WTC11 (cell line): ENCODE results near the gene C1orf56. TPM values are rescaled to one million over a fixed set of nuclear protein-coding genes. Genes with fewer than 3 reads are reported as not detected.

Experiments
- ATAC-seq: fragments of 200-7000 bp; cut with Tn5 transposase; 2 replicates; pipeline ENCODE4 v1.10.0; 2021; ENCODE audit warnings: mild to moderate bottlenecking, moderate library complexity
- CTCF ChIA-PET: fragments of 300-600 bp; sonication (Branson Sonifier 250); formaldehyde crosslinking; loops from one replicate; lab custom pipeline; 2021; ENCODE audit warnings: antibody characterized with exemption; lab: Charles Lee
- POLR2A ChIA-PET: fragments of 350-600 bp; sonication (Branson Sonifier 250); formaldehyde crosslinking; loops from one replicate; lab custom pipeline; 2021; ENCODE audit warnings: antibody characterized with exemption; lab: Charles Lee
- DNase-seq: peaks from one replicate; pipeline ENCODE4 v3.0.0; 2021; ENCODE audit warnings: low spot score
- H3K27ac Mint-ChIP-seq: 2 replicates; pipeline ENCODE4 v1.8.0; 2021; ENCODE audit warnings: mixed read lengths
- H3K27me3 Mint-ChIP-seq: 2 replicates; pipeline ENCODE4 v1.8.0; 2021; ENCODE audit warnings: low read depth, mild to moderate bottlenecking, moderate library complexity, mixed read lengths
- H3K36me3 Mint-ChIP-seq: 2 replicates; pipeline ENCODE4 v1.8.0; 2021; ENCODE audit warnings: mixed read lengths
- H3K4me1 Mint-ChIP-seq: 2 replicates; pipeline ENCODE4 v1.8.0; 2022; ENCODE audit warnings: mixed read lengths
- H3K4me3 Mint-ChIP-seq: 2 replicates; pipeline ENCODE4 v1.8.0; 2021; ENCODE audit warnings: mild to moderate bottlenecking, moderate library complexity, mixed read lengths
- H3K9me3 Mint-ChIP-seq: 2 replicates; pipeline ENCODE4 v1.8.0; 2021; ENCODE audit warnings: mixed read lengths
- CBFB ChIP-seq: sonication (generic); formaldehyde crosslinking; IDR thresholded peaks from 2 replicates; pipeline ENCODE4 v1.8.1; 2022; ENCODE audit warnings: mild to moderate bottlenecking, low read depth, missing genetic modification reagents
- CTCF ChIP-seq: fragments of 200-600 bp; IDR thresholded peaks from 2 replicates; pipeline ENCODE4 v1.8.0; 2022; ENCODE audit warnings: antibody characterized with exemption
- E2F4 ChIP-seq: sonication (generic); formaldehyde crosslinking; IDR thresholded peaks from 2 replicates; pipeline ENCODE4 v1.8.1; 2022; ENCODE audit warnings: low read depth, mild to moderate bottlenecking, moderate library complexity, missing genetic modification reagents, borderline replicate concordance
- ERG ChIP-seq: fragments of 250-450 bp; sonication (Bioruptor Pico); IDR thresholded peaks from 2 replicates; pipeline ENCODE4 v1.8.0; 2021; ENCODE audit warnings: mild to moderate bottlenecking
- ESRRA ChIP-seq: sonication (generic); formaldehyde crosslinking; IDR thresholded peaks from 2 replicates; pipeline ENCODE4 v1.8.1; 2022; ENCODE audit warnings: mild to moderate bottlenecking, missing genetic modification reagents, borderline replicate concordance
- FOXK1 ChIP-seq: sonication (generic); formaldehyde crosslinking; IDR thresholded peaks from 2 replicates; pipeline ENCODE4 v1.8.0; 2022; ENCODE audit warnings: mild to moderate bottlenecking, moderate library complexity, missing genetic modification reagents
- FOXP4 ChIP-seq: sonication (generic); formaldehyde crosslinking; IDR thresholded peaks from 2 replicates; pipeline ENCODE4 v1.8.0; 2022; ENCODE audit warnings: mild to moderate bottlenecking, missing genetic modification reagents
- HMGA2 ChIP-seq: fragments of 250-450 bp; sonication (Bioruptor Pico); IDR thresholded peaks from 2 replicates; pipeline ENCODE4 v1.4.0; 2021; ENCODE audit warnings: mild to moderate bottlenecking, moderate library complexity
- IRF1 ChIP-seq: sonication (generic); formaldehyde crosslinking; IDR thresholded peaks from 2 replicates; pipeline ENCODE4 v1.8.0; 2023; ENCODE audit warnings: missing genetic modification reagents
- NFE2L1 ChIP-seq: sonication (generic); formaldehyde crosslinking; IDR thresholded peaks from 2 replicates; pipeline ENCODE4 v1.8.1; 2023; ENCODE audit warnings: missing genetic modification reagents
- RELA ChIP-seq: sonication (generic); formaldehyde crosslinking; IDR thresholded peaks from 2 replicates; pipeline ENCODE4 v1.8.1; 2022; ENCODE audit warnings: missing genetic modification reagents, mild to moderate bottlenecking, borderline replicate concordance
- RORB ChIP-seq: fragments of 250-450 bp; sonication (Bioruptor Pico); IDR thresholded peaks from 2 replicates; pipeline ENCODE4 v1.9.0; 2021; ENCODE audit warnings: mild to moderate bottlenecking
- TCF7 ChIP-seq: sonication (generic); formaldehyde crosslinking; IDR thresholded peaks from 2 replicates; pipeline ENCODE4 v1.8.0; 2022; ENCODE audit warnings: mild to moderate bottlenecking, low read depth, missing genetic modification reagents, moderate library complexity
- TEAD4 ChIP-seq: sonication (generic); formaldehyde crosslinking; IDR thresholded peaks from 2 replicates; pipeline ENCODE4 v1.8.0; 2022; ENCODE audit warnings: mild to moderate bottlenecking, missing genetic modification reagents
- ZNF425 ChIP-seq: fragments of 250-450 bp; sonication (Bioruptor Pico); conservative IDR thresholded peaks from 2 replicates; pipeline ENCODE4 v1.9.0; 2021; ENCODE audit warnings: mild to moderate bottlenecking
- ZSCAN18 ChIP-seq: fragments of 250-450 bp; sonication (Bioruptor Pico); IDR thresholded peaks from 2 replicates; pipeline ENCODE4 v2.1.2; 2022; ENCODE audit warnings: mild to moderate bottlenecking, moderate library complexity
- total RNA-seq: library from RNA; stranded (reverse); gene quantifications from 3 replicates; pipeline ENCODE4 v1.2.3, GENCODE V29; 2021
- TF ChIP-seq, protein P1 (sequence below): sonication (generic); formaldehyde crosslinking; IDR thresholded peaks from 2 replicates; pipeline ENCODE4 v1.8.1; 2023; ENCODE audit warnings: mild to moderate bottlenecking, missing genetic modification reagents
- TF ChIP-seq, protein P2 (sequence below): sonication (generic); formaldehyde crosslinking; IDR thresholded peaks from 2 replicates; pipeline ENCODE4 v1.8.0; 2022; ENCODE audit warnings: mild to moderate bottlenecking, missing genetic modification reagents

The C1orf56 gene
- total RNA-seq, 1 experiment from 2014 or later: 2.9 TPM

DNA sequence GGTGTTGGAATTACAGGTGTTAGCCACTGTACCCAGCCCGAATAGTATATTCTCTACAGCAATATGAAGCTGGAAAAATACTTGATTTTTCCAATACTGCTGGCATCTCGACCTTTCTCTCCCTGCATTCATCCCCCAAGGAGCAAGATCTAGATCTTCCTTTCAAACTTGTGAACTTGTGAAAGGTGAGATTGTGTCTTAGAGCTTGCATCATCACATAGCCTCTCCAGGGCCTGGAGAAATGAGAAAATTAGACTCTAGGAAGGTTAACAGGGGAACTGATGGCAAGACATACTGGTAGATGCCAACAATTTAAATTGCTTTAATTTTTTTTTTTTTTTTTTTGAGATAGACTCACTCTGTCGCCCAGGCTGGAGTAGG is 37.2 kb upstream of the C1orf56 start:
- TF ChIP-seq TEAD4 (CRISPR knock-in tag) (no peak), RORB (CRISPR knock-in tag) (no peak), FOXK1 (CRISPR knock-in tag) (no peak), E2F4 (CRISPR knock-in tag) (no peak), NFE2L1 (no peak), FOXP4 (no peak), ESRRA (CRISPR knock-in tag) (no peak), CTCF (no peak), ERG (CRISPR knock-in tag) (no peak), IRF1 (no peak), HMGA2 (CRISPR knock-in tag) (no peak)
- TF ChIP-seq, protein P1, sequence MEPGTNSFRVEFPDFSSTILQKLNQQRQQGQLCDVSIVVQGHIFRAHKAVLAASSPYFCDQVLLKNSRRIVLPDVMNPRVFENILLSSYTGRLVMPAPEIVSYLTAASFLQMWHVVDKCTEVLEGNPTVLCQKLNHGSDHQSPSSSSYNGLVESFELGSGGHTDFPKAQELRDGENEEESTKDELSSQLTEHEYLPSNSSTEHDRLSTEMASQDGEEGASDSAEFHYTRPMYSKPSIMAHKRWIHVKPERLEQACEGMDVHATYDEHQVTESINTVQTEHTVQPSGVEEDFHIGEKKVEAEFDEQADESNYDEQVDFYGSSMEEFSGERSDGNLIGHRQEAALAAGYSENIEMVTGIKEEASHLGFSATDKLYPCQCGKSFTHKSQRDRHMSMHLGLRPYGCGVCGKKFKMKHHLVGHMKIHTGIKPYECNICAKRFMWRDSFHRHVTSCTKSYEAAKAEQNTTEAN: no peak
- Mint-ChIP-seq H3K9me3 (no peaks in the 10 kb centered on the region), H3K4me1 (peaks cover 34% of the 10 kb centered on the region), H3K4me3 (no peak overlapping the region), H3K36me3 (no peaks in the 10 kb centered on the region), H3K27ac (no peak overlapping the region), H3K27me3 (no peaks in the 10 kb centered on the region)
- ChIA-PET POLR2A (no interaction called here), CTCF (no interaction called here)
- ATAC-seq (no peak), DNase-seq (no peak)

- ATAC-seq: no peak
- no peaks in the 10 kb centered on the region for H3K9me3 Mint-ChIP-seq
- no peaks in the 10 kb centered on the region for H3K27me3 Mint-ChIP-seq
- ChIA-PET CTCF (interaction anchor here (0.7 kb wide), 1 partner anchor 37 kb away, joined by 3 read pairs; no protein-coding TSS in a partner anchor), POLR2A (no interaction called here)
- H3K4me1 Mint-ChIP-seq: peaks cover 24% of the 10 kb centered on the region
- DNase-seq: no peak
- no peaks in the 10 kb centered on the region for H3K36me3 Mint-ChIP-seq
- no peak overlapping the region for H3K27ac Mint-ChIP-seq
- no peak overlapping the region for H3K4me3 Mint-ChIP-seq
- TF ChIP-seq TEAD4 (CRISPR knock-in tag) (no peak), RELA (no peak), ZNF425 (no peak), CBFB (CRISPR knock-in tag) (no peak), TCF7 (no peak), ZSCAN18 (no peak)
- TF ChIP-seq, protein P2, sequence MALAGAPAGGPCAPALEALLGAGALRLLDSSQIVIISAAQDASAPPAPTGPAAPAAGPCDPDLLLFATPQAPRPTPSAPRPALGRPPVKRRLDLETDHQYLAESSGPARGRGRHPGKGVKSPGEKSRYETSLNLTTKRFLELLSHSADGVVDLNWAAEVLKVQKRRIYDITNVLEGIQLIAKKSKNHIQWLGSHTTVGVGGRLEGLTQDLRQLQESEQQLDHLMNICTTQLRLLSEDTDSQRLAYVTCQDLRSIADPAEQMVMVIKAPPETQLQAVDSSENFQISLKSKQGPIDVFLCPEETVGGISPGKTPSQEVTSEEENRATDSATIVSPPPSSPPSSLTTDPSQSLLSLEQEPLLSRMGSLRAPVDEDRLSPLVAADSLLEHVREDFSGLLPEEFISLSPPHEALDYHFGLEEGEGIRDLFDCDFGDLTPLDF: no peak
Observed at GRCh38 chr1:151011154-151011850, 36.2 kb upstream of the C1orf56 start.
